Epithelial cell of proximal tubule (primary cell): Measurements from ENCODE around the gene ZP1. TPM values are rescaled to one million over a fixed set of nuclear protein-coding genes. Genes with fewer than 3 reads are reported as not detected.

ENCODE experiments used
- DNase-seq: peaks from one replicate; pipeline ENCODE4 v3.0.0-alpha.2; 2011; ENCODE audit warnings: low read depth
- H3K4me3 ChIP-seq: 2 replicates; pipeline ENCODE4 v1.5.1; 2011; ENCODE audit warnings: low read depth, mild to moderate bottlenecking, low read length
- CTCF ChIP-seq: conservative IDR thresholded peaks from 2 replicates; pipeline ENCODE4 v1.5.1; 2012; ENCODE audit warnings: low read depth, mild to moderate bottlenecking, low read length
- total RNA-seq: library from RNA; depleted of rRNA; stranded (reverse); fragments of >200 nt; gene quantifications from 2 replicates; pipeline ENCODE4 v1.2.3, GENCODE V29; 2015

ZP1 gene
- total RNA-seq, 1 donor from 2014 or later: not detected

DNA sequence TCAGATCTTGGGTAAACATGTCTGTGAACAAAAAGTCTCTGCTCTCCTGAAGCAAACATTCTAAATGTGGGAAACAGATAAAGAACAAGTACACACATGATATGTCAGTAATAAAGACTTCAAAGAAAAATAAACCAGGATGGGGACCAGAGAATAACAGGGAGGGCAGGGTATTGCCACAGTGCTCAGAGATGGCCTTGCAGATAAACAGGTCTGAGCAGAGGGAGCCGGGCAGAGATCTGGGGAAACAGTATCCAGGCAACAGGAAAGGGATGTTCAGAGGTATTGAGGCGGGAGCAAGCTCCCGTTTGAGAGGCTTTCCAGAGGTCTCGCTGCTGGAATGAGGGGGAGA is 22.5 kb upstream of the ZP1 start:
- no peak for DNase-seq
- peak overlapping the region; percentile 99 for H3K4me3 ChIP-seq
- no peak for TF ChIP-seq CTCF

DNA sequence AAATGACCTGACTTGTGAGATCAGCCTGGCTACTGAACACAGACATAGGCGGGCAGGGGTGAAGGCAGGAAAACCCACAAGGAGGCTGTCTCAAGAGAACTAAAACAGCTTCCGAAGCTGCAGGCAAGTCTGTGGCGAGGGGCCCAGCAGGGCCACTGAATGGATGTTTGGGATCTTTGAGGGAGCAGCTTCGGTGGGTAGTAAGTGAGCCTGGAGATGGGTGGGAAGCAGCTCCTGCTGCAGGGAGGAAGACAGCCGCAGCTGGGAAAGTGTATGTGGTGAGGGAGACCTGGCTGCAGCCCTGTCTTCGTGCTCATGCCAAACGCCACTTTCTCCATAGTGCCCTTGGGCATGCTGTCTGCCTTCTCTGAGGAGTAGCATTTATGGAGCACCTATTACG is 22.0 kb upstream of the ZP1 start:
- H3K4me3 ChIP-seq: no peak overlapping the region
- TF ChIP-seq CTCF: no peak
- DNase-seq: no peak

DNA sequence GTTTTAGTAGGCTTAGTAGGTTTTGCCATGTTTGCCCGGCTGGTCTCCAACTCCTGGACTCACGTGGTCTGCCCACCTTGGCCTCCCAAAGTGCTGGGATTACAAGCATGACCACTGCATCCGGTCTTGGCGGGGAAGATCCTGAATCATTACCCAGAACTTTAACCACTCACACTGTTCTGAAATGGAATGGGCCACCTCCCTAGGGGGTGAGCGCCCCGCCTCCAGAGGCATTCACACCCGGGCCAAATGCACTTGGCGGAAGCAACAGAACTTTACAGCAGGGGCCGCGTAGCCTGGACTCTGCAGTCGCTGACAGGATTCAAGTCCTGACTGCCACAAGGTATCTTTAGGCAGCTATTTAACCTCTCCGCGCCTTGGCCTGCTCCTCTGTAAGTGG is 20.1 kb upstream of the ZP1 start:
- H3K4me3 ChIP-seq: no peak overlapping the region
- TF ChIP-seq CTCF: no peak
- DNase-seq: no peak

- H3K4me3 ChIP-seq: no peak overlapping the region
- TF ChIP-seq CTCF: no peak
- DNase-seq: no peak
Observed at GRCh38 chr11:60847896-60848295, 19.4 kb upstream of the ZP1 start.

- no peak for DNase-seq
- H3K4me3 ChIP-seq: no peak overlapping the region
- no peak for TF ChIP-seq CTCF
Observed at GRCh38 chr11:60848714-60849151, 18.6 kb upstream of the ZP1 start.

- no peak for DNase-seq
- TF ChIP-seq CTCF: no peak
- H3K4me3 ChIP-seq: no peak overlapping the region
Observed at GRCh38 chr11:60849641-60850520, 17.5 kb upstream of the ZP1 start.
